Ramos (cell line): ENCODE data around the gene LCE1A.

Experiments
- in situ Hi-C: fragments of 300-500 bp; cut with MboI; formaldehyde crosslinking; loops from one replicate; pipeline ENCODE4 v1.14.3; 2022; ENCODE audit warnings: low sequenced_read_pairs; ENCODE audit not compliant: unreplicated experiment

LCE1A gene

DNA sequence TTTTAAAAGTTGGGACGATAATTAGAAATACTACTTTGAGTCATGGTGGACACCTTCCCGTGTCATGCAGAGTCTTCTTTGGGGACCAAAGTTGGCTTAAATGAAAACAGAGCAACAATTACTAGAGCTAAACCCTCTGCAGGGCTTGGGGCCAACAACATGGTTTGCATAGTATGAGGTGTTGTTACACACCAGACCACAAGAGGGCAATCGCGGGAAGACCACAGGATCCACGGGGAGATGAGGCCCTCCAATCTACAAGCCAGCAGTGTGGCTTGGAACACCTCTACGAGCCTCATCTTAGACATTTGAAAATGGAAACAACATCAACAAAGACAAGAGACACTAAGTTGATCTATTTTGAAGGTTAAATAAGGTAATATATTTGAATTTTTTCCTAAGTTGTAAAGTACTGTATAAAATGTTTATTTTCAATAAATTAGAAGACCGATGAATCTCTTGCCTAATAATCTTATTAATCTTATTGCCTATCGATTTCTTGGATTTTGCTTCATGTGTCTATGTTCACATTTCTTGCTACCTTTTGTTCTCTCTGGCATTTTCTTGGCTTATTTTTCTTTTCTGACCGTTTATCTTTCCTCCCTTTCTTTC lies 42.6 kb downstream of the LCE1A start:
- in situ Hi-C loops, result no loop called here

DNA sequence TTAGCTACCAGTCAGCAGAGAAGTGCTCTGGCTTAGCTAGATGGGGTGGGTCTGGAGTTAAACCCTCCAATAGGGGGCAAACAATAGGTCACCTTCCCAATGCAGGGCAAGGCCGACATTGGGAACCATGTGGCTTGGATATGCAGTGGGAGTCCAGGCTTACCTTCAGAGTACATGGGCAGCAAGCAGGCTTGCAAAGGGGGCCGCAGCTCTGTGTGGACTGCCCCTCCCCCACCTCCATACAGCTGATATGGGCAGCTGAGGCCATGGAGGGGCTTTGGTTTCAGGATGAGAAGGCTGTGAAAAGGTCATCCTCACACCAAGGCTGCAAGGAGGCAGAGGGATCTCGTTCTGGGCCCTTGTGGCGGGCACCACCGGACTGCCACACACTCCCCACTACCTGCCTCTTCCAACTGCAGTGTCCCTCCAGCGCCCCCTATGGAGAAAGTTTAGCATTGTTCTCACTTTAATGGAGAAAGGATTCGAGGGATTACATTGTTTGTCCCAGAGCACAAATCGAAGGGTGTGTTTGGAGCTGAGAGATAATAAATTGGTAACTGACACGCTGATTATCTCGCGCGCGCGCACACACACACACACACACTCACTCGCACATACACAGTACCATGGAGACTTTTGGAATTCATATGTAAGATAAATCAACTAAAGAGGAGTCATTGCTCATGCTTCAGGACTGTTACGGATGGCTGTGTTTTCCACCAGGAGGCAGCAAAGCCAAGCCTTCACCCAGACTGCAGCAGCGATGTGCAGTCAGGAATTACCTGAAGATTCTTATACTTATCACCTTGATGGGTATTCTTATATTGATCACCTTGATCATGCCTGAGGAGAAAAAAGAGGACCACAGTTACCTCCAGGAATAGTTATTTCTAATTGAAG lies 43.8 kb downstream of the LCE1A start:
- in situ Hi-C loops, result no loop called here

DNA sequence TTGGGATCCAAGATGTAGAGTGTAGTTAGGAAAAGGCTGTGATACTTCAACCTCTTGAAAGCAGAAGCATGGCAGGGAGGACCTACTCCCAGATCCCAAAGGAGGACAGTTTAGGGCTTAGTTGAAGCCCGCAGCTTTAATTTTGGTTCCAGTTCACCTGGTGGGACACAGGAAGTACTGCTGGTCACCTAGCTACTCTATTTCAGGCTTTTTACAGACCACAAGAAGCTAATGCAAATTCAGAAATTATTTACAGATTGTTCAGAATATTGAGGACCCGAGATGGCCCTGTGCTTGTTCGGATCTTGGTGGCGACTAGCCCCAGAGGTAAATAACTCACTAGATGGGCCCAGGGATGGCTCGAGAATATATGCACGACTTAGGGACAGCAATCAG lies 44.5 kb downstream of the LCE1A start:
- in situ Hi-C loops, result no loop called here

DNA sequence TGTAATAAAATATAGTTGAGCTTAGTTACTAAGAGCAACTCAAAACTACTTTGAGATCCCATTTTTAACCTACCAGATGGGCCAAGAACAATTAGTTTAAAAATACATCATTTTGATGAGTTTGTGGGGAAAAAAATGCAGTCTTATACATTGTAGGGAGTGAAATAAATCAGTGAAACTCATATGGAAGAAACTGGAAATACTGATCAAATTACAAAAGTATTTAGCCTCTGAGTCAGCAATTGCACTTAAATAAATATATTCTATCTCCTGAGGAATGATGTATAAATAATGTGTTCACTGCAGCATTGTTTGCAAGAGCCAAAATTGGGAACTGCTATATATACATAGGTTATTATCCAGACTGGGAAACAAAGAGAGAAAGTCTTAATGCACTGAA lies 46.2 kb downstream of the LCE1A start:
- in situ Hi-C loops, result no loop called here

DNA sequence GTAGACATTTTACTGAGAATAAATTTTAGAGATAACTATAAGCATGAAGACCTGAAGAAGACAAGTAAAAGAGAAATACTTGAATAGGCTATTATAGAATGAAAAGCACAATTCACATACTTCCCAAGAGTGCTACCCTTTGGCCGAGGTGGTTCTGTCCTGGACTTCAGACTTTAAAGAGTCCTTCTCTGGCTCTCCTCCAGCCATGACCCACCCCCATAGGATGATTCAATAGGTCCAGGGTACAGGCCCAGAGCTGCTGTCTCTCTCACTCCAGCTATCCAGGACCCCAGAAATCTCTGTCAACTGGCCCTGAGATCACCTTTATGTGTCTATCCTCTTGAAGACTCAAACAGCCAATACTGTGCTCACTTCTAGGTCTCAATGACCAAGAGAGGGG lies 49.6 kb downstream of the LCE1A start:
- in situ Hi-C loops, result no loop called here
